Fibroblast of peridontal ligament (primary cell): ENCODE results near the gene RNF112.

Experiments
- DNase-seq: peaks from one replicate; pipeline ENCODE4 v3.0.0-alpha.2; 2010; ENCODE audit errors: extremely low read depth

Gene RNF112

DNA sequence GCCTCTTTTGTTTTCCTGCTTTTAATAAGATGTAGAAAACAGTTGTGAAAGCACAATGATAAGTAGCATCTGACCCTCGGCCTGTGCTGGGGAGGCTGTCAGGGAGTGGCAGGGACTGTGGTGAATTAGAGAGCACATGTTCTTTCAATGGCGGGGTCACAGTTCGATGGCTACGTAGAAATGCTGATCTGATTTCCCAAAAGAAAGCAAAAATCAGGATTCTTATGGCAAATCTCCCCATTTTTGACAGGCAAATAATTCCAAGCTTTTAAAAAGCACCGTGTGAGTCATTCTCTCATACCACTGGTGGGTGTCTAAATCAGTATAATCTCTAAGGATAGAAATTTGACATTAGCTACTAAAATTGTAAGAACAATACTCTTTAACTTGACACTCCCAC lies 36.9 kb upstream of the RNF112 start:
- DNase-seq, result no peak

DNA sequence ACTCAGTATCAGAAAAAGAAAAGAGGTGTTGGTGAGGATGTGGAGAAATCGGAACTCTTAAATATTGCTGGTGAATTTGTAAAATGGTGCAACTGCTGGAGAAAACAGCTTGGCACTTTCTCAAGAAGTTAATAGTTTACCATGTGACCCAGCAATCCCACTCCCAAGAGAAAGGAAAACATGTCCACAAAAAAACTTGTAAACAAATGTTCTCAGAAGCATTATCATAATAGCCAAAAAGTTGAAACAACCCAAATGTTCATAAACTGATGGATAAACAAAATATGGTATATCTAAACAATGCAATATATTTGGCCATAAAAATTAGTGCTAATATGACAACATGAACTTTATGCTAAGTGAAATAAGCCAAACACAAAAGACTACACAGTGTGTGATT lies 35.3 kb upstream of the RNF112 start:
- no peak for DNase-seq

DNA sequence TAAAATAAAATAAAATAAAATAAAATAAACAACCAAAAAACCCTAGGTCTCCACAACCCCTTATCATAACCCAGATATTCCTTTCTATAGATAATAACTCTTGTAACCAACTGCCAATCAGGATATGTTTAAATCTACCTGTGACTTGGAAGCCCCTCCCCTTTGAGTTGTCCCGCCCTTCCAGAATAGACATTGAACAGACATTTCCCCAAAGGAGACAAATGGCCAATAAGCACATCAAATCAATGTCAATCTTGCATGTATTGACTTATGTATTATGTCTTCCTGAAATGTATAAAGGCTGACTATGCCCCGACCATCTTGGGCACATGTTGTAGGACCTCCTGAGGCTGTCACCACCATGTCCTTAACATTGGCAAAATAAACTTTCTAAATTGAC lies 34.2 kb upstream of the RNF112 start:
- no peak for DNase-seq

DNA sequence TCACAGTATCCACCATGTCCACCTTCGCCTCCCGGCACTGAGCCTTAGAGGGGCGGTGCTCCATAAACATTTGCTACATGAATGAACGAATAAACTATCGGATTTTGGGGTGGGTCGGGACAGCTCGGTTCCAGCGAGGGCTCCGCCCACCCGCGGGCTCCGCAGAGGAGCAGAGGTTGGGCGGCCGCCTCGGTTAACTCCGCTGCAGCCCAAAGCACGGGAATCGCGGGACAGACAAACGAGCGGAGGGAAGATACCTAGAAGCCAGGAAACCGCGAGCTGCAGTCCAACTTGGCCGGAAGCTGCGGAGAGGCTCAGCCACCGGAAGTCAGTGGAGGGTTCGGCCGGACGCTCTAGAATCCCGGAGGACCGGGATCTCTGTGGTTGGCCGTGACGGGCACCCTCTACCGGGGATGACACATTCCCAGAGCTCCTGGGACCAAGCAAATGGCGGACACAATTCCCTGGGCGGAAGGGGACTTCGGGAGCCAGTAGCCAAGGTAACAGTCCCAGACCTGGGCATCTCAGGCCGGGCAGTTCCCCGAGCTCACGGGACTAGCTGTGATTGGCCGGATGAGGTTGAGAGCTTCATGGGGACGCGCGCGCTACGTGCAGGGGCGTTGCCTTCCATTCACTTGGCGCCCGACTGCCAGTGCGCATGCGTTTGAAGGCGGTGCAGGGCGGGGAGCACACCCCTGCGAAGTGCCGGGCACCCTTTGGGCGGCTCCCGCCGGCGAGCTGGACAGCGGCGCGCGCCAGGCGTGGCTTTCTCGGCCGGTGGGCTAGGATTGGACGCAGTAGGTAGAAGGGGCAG lies 33.2 kb upstream of the RNF112 start:
- peak; percentile 97 for DNase-seq

DNA sequence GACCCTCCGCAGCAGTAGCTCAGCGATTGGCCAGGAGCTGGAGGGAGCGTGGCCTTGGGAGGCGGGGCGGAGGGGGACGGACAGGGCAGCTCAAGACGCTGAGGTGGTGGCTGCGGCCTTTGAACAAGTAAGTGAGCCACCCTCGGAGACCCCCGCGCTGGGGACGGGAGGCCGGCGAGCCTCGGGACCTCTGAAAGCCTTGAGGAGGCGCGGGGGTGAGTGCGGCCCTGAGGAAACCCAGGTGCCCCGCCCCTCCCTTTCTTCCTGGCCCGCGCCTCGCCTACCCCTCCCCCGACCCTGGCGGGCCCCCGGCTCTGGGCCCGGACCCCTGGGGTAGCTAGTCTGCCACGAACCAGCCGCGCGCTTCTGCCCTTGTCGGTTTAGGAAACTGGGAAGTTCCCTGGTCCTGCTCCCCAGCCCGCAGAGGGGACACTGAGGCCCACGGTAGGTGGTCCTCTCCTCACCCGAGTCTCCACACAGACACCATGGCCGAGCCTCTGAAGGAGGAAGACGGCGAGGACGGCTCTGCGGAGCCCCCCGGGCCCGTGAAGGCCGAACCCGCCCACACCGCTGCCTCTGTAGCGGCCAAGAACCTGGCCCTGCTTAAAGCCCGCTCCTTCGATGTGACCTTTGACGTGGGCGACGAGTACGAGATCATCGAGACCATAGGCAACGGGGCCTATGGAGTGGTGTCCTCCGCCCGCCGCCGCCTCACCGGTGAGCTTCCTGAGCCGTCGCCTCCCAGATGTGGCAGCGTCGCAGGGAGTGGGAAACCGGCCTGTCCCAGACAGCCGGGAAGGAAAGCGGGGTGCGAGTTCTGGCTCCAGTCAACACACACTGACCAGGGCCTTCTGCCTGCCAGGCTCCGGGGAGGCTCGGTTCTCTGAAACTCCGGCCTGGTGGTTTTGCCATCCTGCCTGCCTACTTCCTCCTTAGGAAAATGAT lies 32.3 kb upstream of the RNF112 start, which contains the start of gene MAPK7:
MAPK7 (plus strand) TSS at position 83 of the 945 bp plus-strand sequence; CDS start at position 486, 403 bp downstream.
- DNase-seq, result no peak

DNA sequence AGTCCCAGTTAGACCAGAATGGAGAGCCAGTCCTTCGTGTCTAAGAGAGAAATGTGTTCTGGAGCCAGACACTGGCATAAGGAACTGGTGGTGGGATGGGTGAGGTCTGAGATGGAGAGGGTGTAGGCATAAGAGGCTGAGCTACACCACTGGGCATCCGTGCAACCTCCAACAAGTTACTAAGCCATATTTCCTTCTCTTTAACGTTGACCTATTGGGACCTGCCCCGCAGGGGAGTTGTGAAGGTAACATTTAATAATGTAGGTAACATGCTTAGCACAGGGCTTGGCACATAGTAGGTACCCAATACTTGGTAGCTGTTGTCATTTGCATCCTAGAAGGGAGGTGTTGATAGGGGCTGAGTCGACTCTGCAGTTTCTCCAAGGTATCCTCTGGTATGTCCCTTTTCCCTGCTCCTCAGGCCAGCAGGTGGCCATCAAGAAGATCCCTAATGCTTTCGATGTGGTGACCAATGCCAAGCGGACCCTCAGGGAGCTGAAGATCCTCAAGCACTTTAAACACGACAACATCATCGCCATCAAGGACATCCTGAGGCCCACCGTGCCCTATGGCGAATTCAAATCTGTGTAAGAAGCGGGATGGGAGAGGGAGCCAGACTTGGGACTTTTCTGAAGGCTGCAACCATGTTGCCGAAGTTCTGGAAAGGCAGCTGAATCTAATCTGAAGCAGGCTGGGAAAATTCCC lies 31.5 kb upstream of the RNF112 start:
- DNase-seq, result no peak

DNA sequence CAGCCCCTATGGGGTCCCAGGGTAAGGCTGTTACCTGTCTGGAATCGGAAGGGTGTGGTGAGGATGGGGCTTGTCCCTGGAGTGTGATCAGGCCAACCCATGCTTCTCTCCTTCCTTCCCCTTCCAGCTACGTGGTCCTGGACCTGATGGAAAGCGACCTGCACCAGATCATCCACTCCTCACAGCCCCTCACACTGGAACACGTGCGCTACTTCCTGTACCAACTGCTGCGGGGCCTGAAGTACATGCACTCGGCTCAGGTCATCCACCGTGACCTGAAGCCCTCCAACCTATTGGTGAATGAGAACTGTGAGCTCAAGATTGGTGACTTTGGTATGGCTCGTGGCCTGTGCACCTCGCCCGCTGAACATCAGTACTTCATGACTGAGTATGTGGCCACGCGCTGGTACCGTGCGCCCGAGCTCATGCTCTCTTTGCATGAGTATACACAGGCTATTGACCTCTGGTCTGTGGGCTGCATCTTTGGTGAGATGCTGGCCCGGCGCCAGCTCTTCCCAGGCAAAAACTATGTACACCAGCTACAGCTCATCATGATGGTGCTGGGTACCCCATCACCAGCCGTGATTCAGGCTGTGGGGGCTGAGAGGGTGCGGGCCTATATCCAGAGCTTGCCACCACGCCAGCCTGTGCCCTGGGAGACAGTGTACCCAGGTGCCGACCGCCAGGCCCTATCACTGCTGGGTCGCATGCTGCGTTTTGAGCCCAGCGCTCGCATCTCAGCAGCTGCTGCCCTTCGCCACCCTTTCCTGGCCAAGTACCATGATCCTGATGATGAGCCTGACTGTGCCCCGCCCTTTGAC lies 30.3 kb upstream of the RNF112 start:
- no peak for DNase-seq

DNA sequence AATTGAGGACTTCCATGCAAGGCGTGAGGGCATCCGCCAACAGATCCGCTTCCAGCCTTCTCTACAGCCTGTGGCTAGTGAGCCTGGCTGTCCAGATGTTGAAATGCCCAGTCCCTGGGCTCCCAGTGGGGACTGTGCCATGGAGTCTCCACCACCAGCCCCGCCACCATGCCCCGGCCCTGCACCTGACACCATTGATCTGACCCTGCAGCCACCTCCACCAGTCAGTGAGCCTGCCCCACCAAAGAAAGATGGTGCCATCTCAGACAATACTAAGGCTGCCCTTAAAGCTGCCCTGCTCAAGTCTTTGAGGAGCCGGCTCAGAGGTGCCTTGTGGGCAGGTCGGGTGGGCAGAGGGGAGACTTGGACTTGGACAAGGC lies 29.7 kb upstream of the RNF112 start:
- DNase-seq, result no peak

DNA sequence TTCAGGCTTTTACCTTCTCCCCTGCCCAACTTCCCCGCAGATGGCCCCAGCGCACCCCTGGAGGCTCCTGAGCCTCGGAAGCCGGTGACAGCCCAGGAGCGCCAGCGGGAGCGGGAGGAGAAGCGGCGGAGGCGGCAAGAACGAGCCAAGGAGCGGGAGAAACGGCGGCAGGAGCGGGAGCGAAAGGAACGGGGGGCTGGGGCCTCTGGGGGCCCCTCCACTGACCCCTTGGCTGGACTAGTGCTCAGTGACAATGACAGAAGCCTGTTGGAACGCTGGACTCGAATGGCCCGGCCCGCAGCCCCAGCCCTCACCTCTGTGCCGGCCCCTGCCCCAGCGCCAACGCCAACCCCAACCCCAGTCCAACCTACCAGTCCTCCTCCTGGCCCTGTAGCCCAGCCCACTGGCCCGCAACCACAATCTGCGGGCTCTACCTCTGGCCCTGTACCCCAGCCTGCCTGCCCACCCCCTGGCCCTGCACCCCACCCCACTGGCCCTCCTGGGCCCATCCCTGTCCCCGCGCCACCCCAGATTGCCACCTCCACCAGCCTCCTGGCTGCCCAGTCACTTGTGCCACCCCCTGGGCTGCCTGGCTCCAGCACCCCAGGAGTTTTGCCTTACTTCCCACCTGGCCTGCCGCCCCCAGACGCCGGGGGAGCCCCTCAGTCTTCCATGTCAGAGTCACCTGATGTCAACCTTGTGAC lies 29.1 kb upstream of the RNF112 start:
- no peak for DNase-seq

DNA sequence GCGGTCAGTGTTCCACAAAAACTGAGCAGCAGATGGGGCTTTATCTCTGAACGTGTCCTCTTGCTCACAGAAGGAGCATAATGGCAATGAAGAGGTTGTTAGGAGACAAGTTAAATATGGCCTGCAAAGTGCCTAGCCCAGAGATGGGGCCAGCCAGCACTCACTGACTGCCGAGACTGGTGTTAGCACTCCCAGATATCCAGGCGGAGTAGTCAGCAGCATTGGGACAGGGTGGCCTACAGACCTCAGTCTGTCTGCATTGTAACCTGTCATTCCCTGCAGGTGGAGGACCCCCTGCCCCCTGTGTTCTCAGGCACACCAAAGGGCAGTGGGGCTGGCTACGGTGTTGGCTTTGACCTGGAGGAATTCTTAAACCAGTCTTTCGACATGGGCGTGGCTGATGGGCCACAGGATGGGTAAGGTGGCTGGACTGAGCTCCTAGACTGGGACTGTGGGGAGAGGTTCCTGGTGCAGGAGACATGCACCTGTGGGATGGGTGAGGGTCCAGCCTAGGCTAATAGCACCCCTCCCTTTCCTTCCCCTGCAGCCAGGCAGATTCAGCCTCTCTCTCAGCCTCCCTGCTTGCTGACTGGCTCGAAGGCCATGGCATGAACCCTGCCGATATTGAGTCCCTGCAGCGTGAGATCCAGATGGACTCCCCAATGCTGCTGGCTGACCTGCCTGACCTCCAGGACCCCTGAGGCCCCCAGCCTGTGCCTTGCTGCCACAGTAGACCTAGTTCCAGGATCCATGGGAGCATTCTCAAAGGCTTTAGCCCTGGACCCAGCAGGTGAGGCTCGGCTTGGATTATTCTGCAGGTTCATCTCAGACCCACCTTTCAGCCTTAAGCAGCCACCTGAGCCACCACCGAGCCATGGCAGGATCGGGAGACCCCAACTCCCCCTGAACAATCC lies 28.2 kb upstream of the RNF112 start:
- no peak for DNase-seq

DNA sequence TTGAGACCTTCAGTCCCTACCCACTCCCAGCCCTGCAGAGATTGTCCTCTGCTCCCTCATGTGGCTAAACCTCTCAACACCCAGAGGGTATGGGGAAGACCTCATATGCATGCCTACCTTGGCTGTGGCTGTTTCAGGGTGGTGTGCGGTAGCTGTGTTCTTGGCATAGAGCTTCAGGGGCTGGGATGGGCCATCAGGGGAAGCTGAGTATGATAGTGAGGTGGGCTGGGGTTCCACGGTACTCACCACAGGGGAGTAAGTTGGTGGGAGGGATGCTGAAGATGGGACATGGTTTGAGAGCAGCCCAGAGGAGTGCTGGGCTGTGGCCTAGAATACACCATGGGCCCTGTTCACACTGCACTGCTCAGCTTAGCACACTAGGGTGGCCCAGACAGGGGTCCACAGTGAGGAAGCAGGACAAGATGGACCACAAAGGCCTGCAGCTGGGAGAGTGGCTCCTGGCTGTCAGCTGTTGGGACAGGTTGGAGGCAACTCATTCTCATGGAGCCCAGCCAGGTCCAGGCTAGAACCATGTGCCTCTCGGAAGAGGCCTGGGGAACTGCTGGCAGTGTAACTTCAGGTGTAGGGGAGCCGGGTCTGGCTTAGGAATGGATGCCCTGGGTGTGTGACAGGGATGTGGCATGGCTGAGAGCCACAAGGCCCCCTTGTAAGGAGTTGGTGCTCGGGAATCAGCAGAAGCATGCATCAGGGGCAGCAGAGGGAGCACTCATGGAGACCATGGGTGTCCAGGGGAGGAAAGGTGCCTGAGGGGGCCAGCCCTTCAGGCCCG lies 27.2 kb upstream of the RNF112 start:
- no peak for DNase-seq

DNA sequence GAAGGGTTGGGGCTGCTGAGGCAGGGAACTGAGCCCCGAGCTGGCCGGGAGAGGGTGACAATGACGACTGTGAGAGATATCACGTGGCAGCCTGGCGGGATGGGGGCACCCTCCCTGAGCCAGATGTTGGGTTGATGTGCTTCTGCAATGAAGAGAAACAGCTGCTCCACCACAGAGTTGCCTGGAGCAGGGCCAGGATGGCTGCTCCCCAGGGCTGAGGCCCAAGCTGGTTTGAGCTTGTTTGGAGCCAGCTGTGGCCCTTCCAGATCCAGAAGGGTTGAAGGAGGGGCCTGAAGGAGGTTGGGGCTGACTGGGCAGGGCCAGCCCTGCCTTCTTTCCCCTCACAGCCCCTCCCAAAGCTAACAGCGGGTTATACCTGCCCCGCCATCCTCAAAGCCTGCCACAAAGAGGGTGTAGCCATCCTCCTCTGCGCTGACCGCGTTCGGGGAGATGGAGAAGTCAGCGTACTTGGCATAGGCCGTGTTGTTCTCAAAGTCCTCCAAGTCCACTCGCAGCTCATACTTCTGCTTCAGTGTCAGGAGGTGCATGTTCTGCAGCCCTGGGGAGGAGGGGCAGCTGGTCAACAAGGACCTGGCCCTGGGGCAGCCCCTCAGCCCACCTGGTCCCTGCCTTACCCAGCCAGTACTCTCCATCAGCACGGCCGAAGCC lies 26.2 kb upstream of the RNF112 start:
- peak; percentile 94 for DNase-seq

DNA sequence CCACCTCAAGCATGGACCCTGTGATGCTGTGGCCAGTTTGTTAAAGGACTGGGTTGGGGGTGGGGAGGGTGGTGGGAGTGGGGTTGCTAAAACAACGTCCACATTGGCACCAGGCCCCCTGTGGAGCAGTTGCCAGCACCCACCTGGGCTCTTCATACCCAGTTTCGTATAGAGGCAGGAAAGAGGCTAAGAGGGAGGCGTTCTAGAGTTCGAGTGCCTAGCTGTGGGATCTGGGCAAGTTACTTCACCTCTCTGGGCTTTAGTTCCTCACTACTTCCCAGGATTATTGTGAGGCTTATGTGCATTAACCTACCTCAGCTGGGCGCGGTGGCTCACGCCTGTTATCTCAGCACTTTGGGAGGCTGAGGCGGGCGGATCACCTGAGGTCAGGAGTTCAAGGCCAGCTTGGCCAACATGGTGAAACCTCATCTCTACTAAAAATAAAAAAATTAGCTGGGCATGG lies 25.5 kb upstream of the RNF112 start:
- no peak for DNase-seq

DNA sequence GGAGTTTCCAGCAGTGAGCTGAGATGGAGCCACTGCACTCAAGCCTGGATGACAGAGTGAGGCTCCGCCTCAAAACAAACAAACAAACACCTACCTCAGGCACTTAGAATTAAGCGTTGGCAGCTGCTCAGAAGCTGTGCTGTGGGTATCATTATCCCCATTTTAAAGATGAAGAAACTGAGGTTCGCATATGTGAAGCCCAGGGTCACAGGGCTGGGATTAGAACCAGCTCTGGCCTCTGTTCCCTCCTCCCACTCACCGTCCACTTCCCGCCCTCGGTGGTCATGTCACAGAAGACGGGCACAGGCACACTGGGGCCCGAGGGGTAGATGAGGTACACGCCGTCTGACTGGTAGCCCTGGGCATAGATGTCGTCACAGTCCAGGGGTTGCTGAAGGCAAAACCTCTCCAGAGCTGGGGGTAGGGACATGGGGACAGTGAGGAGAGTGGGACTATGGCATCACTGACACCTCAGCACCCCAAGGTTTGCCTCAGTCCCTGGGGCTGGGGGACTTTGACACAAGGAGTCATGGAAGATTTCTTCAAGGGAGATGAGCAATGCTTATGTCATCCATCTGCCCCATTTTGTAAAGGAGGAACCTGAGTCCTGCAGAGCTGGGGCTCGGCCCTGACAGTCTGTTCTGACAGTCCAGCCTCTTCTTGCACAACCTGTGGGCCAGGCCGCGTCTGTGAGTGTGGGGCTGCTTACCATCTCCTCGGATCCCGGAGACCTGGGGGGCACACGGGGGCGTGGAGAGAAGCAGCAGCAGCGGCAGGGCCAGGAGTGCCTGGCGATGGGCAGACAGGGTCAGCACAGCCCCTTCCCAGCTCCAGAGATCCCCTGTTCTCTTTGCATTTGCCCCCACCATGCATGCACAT lies 24.7 kb upstream of the RNF112 start:
- DNase-seq, result peak; percentile 73

DNA sequence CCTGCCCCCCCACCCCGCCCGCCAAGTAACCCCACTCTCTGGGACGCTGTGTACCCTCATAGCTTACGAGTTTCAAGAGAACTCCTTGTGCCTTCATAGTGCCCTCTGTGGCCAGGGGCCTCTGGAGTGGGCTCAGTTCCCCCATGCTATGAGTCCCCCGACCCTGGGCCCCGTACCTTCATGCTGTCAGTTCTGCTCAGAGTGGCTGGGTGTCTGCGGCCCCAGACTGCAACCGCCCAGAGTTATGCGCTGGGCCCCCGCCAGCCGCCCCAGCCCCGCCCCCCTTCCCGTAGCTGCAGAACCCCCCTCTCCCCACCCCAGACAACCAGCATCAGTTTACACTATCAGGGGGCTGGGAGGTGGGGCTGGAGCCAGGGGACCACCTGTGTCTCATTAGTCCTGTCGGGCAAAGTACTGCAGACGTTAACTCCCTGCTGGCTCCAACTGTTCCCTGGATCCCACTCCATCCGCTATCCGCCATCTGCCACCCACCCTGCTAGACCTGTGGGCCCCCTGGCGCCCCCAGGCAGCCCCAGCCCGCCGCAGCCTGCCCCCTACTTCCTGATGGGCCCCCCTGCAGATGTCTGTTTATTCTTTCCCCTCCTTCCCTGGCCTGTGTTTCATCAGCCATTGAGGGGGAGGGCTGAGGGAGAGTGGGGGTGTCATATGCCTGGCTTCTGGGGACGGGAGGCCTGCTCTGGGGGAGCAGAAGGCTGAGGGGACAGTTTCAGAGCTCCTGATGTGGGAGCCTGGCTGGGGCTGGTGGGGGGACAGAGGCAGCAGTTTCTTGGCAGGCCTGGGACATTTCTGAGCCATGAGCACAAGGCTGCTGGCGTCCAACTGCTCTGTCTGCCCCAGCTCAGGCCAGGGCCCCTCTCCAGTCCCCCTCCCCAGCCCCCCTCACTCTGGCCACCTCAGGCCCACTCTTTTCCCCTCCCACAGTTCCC lies 23.8 kb upstream of the RNF112 start, which contains the start of gene MFAP4:
MFAP4 (minus strand) TSS at position 217 of the 947 bp plus-strand sequence; CDS start at position 182, 35 bp downstream.
- DNase-seq, result peak; percentile 91
